Fibroblast of skin of left quadriceps (primary cell): ENCODE measurements around the gene USP36.
A peak's percentile ranks its signal among the peaks of the same experiment; 100 is the strongest.
"Not testable (repeated sequence)": the region's sequence is repeated elsewhere in the genome, so short reads cannot be mapped to it uniquely, and the experiment has no call there.

Source experiments
- DNase-seq, 2 experiments: peaks; one replicate each; pipeline ENCODE4 v3.0.0-alpha.2; 2013; ENCODE audit warnings: low read depth in 2 of 2

USP36 gene

DNA sequence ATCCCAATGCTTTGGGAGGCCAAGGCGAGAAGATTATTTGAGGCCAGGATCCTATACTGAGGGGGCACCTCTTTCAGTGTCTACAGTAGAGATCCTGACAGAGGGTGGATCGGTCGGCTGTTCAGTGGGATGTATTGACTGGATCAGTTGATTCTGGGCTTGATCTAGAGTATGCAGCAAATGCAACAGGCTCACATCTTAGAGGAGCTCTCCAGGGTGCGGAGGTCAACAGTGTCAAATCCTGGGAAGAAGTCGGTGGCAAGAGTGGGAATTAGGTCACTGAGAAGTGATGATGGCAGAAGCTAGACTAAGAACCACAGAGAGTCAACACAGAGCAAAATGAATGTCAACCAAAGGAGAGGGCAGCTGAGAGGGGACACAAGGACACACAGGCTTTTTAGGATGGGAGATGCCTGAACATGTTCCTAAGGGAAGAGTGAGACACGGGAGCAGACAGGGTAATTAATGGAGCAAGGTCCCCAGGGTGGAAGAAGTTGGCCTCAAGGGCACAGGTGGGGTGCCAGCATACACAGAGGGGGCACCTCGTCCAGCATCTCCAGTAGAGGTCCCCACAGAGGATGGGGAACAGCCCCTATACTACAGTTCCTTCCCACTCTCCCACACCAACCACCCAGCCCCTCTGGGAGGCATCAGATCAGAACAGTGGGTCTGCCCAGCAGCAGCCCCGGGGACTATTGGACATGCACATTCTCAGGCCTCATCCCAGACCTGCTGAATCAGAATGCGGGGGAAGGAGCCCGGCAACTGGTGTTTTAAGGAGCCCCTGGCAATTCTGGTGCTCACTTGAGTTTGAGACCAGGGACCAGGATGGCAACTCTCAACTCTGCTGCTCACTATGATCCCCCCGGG lies 48.5 kb downstream of the USP36 start:
- no peak for DNase-seq

- no peak for DNase-seq
Observed at GRCh38 chr17:78790552-78790951, 50.1 kb downstream of the USP36 start.

DNA sequence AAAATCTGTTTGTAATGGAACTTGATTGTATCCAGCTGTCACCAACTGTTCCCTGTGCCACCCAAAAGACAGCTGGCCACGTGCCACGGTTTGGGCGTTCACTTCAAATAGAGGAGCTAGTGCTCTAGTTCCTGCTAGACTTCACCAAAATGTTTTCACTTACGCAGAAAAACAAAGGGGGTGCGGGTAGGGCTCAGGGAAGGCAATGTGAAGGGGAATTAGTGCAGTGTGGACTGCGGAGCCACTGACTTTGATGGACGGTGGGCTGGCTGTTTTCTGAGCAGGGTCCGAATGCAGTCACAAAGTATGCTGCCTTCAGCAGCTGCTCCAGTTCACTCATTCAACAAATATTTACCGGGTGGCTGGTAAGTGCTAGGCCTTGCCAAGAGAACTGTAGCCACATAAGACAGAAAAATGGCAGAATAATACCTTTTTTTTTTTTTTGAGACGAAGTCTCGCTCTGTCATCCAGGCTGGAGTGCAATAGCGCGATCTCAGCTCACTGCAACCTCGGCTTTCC lies 50.9 kb downstream of the USP36 start:
- DNase-seq: peak; percentile 48 to 52

GRCh38 chr17:78789149-78789662 lies 51.4 kb downstream of the USP36 start:
- DNase-seq: no peak

- no peak for DNase-seq
Observed at GRCh38 chr17:78788451-78788850, 52.2 kb downstream of the USP36 start.

- DNase-seq: no peak
Observed at GRCh38 chr17:78787444-78787843, 53.2 kb downstream of the USP36 start.

DNA sequence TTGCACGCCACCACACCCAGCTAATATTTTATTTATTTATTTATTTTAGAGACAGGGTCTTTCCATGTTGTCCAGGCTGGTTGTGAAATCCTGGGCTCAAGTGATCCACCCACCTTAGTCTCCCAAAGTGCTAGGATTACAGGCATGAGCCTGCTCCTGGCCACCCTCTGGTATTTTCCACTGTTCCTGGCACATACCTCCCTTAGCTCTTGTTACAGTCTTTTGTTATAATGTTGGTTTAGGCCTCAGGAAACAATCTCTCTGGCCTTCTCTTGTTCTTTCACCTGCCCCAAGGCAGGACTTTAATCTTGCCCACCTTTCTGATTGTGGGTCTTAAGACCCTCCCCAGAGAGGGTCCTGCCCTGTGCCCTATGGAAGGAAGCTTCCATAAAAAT lies 55.0 kb downstream of the USP36 start:
- no peak for DNase-seq

DNA sequence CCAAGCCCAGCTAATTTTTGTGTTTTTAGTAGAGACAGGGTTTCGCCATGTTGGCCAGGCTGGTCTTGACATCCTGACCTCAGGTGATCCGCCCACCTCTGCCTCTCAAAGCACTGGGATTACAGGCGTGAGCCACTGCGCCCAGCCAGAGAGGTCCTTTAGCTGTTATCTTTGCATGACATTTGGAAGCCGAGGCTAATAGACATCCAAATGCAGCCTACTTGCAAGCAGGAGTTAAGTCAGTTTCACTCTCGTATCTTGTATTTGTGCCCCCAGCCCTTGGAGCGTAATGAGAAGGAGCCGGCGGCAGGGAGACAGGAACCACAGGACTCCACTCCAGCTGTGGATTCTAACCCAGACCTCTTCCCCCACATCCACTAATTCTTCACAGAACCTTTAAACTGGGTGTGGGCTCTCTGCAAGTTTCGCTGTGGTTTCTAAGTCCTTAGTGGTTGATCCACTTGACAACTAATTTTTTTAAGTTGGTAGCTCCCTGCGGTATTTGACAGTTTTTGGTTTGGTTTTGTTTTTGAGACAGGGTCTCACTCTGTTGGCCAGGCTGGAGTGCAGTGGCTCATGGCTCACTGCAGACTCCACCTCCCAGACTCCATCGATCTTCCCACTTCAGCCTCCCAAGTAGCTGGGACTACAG lies 55.5 kb downstream of the USP36 start:
- DNase-seq: no peak

- DNase-seq: no peak
Observed at GRCh38 chr17:78784352-78784751, 56.3 kb downstream of the USP36 start.

- DNase-seq: no peak
Observed at GRCh38 chr17:78783711-78784324, 56.8 kb downstream of the USP36 start.

DNA sequence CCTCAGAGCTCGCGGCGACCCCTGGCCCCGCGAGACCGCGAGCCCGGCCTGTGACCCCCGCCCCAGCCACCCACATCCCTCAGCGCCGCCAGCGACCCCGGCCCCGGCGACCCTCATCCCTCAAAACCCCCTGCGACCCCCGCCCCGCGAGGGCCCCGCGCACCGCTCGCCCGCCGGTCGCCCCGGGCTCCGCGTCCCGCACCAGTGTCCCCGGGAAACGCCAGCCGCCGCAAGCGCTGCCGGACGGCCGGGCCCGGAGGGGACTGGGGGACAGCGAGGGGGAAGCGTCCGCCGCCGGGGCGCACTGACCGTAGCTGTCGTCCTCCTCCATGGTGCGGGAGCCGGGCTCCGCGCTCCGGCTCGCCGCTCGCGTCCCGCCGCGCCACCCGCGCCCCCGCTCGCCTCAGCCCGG lies 58.7 kb downstream of the USP36 start, which contains the start of gene CYTH1:
CYTH1 (minus strand) TSS at position 381 of the 412 bp plus-strand sequence; CDS start at position 331, 50 bp downstream.
- no peak for DNase-seq

GRCh38 chr17:78781104-78781892 lies 59.3 kb downstream of the USP36 start:
- no peak for DNase-seq

GRCh38 chr17:78780335-78780734 lies 60.3 kb downstream of the USP36 start:
- DNase-seq: no peak

- no peak for DNase-seq
Observed at GRCh38 chr17:78779850-78780249, 60.8 kb downstream of the USP36 start.

DNA sequence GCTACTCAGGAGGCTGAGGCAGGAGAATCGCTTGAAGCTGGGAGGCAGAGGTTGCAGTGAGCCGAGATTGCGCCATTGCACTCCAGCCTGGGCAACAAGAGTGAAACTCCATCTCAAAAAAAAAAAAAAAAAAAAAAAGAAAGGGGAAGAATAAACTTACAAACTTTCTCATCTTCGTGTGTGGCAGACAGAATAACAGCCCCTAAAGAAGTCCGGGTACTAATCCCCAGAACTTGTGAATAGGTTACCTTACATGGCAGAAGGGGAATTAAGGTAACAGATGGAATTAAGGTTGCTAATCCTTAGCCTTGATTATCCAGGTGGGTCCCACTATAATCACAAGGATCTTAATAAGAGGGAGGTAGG lies 61.3 kb downstream of the USP36 start:
- not testable (repeated sequence) for DNase-seq

- DNase-seq: no peak
Observed at GRCh38 chr17:78777881-78778280, 62.7 kb downstream of the USP36 start.

GRCh38 chr17:78774956-78775571 lies 65.5 kb downstream of the USP36 start:
- no peak for DNase-seq

DNA sequence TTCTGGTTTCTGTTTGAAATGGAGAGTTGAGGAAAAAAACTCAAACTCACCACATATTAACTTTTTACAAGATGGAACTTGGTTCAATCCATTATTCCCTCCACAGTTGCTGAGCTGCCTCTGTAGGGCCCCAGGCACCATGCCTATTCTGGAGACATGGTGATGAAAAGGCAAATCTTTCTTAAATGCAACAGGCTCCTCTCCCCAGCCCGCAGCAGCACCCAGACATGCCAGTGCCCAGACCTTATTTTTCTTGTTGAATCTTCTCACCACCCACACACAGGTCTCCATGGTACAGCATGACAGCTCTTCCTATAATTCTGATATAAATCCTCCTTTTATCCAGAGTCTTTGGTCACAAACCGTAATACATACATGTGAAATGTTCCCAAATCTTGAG lies 66.2 kb downstream of the USP36 start:
- no peak for DNase-seq

DNA sequence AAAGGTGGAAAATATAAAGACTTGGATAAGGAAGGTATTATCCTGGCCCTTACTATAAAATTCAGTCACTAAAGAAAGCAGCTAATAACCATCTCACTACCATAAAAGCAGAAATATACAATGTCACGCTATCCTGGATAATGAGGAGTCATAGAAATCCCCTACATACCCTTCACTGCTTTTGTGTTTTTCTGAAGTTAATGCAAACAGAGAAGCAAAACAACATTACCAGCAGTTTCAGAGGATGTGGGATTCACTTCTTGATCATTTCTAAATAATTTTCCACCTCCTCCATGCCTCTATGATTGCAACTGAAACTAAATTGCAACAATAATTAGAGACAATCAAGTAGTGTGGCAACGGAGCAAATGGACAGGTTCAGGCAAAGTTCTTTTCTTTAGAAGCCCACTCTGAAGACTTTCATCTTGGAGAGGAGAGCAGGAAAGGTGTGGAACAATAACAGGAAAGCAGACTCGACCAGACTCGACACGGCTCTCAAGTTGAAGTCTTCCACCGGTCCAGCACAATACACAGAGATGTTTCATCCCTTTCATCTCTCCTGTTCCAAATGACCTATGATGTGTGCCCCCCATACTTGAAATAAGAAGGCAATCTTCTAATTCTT lies 68.7 kb downstream of the USP36 start:
- DNase-seq: no peak

GRCh38 chr17:78769196-78769773 lies 71.3 kb downstream of the USP36 start:
- no peak for DNase-seq
